Right lobe of liver (tissue), 4 donors: Measurements from ENCODE around the gene AKAP13.

Source experiments
- POLR2A ChIP-seq: fragments of 450-650 bp; IDR thresholded peaks from one replicate; pipeline ENCODE4 v1.6.1; 2017; ENCODE audit warnings: antibody characterized with exemption, mild to moderate bottlenecking
- TF ChIP-seq, protein P1 (sequence below), 4 donors: fragments of 200-600 bp in 3 of 4; fragments of 450-650 bp in 1 of 4; IDR thresholded peaks; one replicate each; pipeline versions ENCODE4 v1.5.1 to v1.8.0; 2016 to 2022; ENCODE audit warnings: antibody characterized with exemption in 4 of 4, mild to moderate bottlenecking in 2 of 4
- donor health status: DM: no; HTN: no; CAD: no.
- donor health status: DM: no; HTN: no; CAD: no.
- donor health status: DM: no; HTN: yes; CAD: no.

DNA sequence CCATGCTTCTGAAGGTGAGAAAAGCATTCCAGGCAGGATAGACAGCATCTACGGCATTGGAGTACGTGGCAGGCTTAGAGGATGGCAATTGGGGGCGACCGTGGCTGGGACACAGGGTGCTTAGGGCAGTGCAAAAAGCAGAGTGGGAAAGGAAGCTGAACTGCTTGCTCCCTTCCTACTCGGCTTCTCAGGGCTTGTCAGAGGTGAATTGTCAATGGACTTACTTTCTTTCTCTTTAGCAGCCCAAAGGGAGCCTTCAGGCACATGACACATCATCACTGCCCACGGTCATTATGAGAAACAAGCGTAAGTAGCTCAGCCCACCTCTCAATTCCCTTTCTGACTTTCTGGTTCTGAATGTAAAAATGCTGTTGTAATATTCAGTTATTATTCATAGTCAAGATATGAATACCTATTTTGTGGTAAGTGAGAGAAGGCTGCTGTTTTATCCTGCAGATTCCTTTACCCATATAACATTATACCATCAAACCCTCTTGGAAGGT lies 330.0 kb downstream of the AKAP13 start:
- no peak for TF ChIP-seq POLR2A
- TF ChIP-seq, protein P1, sequence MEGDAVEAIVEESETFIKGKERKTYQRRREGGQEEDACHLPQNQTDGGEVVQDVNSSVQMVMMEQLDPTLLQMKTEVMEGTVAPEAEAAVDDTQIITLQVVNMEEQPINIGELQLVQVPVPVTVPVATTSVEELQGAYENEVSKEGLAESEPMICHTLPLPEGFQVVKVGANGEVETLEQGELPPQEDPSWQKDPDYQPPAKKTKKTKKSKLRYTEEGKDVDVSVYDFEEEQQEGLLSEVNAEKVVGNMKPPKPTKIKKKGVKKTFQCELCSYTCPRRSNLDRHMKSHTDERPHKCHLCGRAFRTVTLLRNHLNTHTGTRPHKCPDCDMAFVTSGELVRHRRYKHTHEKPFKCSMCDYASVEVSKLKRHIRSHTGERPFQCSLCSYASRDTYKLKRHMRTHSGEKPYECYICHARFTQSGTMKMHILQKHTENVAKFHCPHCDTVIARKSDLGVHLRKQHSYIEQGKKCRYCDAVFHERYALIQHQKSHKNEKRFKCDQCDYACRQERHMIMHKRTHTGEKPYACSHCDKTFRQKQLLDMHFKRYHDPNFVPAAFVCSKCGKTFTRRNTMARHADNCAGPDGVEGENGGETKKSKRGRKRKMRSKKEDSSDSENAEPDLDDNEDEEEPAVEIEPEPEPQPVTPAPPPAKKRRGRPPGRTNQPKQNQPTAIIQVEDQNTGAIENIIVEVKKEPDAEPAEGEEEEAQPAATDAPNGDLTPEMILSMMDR (IDR thresholded peaks at IDR 0.05) = no peak
